Gastrocnemius medialis (tissue), 4 donors: ENCODE results near the gene SDHA. TPM values are rescaled to one million over a fixed set of nuclear protein-coding genes. Genes with fewer than 3 reads are reported as not detected.
"Not testable (repeated sequence)": the region's sequence is repeated elsewhere in the genome, so short reads cannot be mapped to it uniquely, and the experiment has no call there.

Source experiments
- ATAC-seq, 2 donors: fragments of 150-250 bp; one replicate each; pipeline ENCODE4 v1.9.1; 2016
- DNase-seq, 2 donors: peaks; one replicate each; pipeline ENCODE4 v3.0.0-alpha.2; 2019
- H3K27ac ChIP-seq, 4 donors: fragments of 200-600 bp; sonication (generic); 1 replicate in 1 of 4; 2 replicates in 3 of 4; pipeline ENCODE4 v1.5.1; 2016 to 2018; ENCODE audit warnings: mild to moderate bottlenecking in 2 of 4, moderate library complexity in 1 of 4
- H3K27me3 ChIP-seq, 3 donors: fragments of 200-600 bp; sonication (generic) in 2 of 3; 1 replicate in 1 of 3; 2 replicates in 2 of 3; pipeline versions ENCODE4 v1.5.1 to v1.6.0; 2016 to 2019; ENCODE audit warnings: mild to moderate bottlenecking in 1 of 3, moderate library complexity in 1 of 3
- H3K36me3 ChIP-seq, 2 donors: fragments of 200-600 bp; sonication (generic) in 1 of 2; one replicate each; pipeline ENCODE4 v1.5.1; 2017 to 2018
- H3K4me1 ChIP-seq, 2 donors: fragments of 200-600 bp; sonication (generic) in 1 of 2; one replicate each; pipeline ENCODE4 v1.5.1; 2016 to 2017; ENCODE audit warnings: mild to moderate bottlenecking in 2 of 2
- H3K4me3 ChIP-seq, 4 donors: fragments of 200-600 bp; sonication (generic) in 3 of 4; 1 replicate in 1 of 4; 2 replicates in 3 of 4; pipeline ENCODE4 v1.5.1; 2016 to 2019; ENCODE audit warnings: mild to moderate bottlenecking in 2 of 4
- H3K9me3 ChIP-seq, 3 donors: fragments of 200-600 bp; sonication (generic) in 2 of 3; 1 replicate in 1 of 3; 2 replicates in 2 of 3; pipeline ENCODE4 v1.5.1; 2016 to 2019
- POLR2A ChIP-seq, 2 donors: fragments of 450-650 bp; IDR thresholded peaks; one replicate each; pipeline ENCODE4 v1.6.1; 2017; ENCODE audit warnings: antibody characterized with exemption in 2 of 2, mild to moderate bottlenecking in 2 of 2, moderate library complexity in 2 of 2
- in situ Hi-C, 4 donors: fragments of 200-750 bp; cut with MboI; loops; one replicate each; pipeline versions ENCODE4 v1.15.0 to v1.8.0; 2017; ENCODE audit warnings: low sequenced_read_pairs in 4 of 4
- intact Hi-C: fragments of 100-400 bp; cut with DNase I; formaldehyde crosslinking; loops from one replicate; pipeline ENCODE4 v1.15.1; 2023; ENCODE audit warnings: low total_unique reads
- total RNA-seq, 4 donors: library from RNA; depleted of rRNA; stranded (reverse); fragments of >200 nt; gene quantifications; one replicate each; pipeline versions ENCODE4 v1.1.0 to v1.2.3, GENCODE V29; 2016
- TF ChIP-seq, protein P1 (sequence below), 5 experiments: fragments of 450-650 bp in 3 of 5; fragments of 200-600 bp in 2 of 5; sonication (generic) in 2 of 5; IDR thresholded peaks in 4 of 5; conservative IDR thresholded peaks in 1 of 5; 1 replicate in 4 of 5; 2 replicates in 1 of 5; pipeline ENCODE4 v1.5.1; 2016 to 2019; ENCODE audit warnings: antibody characterized with exemption in 5 of 5, mild to moderate bottlenecking in 3 of 5, moderate library complexity in 3 of 5

Gene SDHA
- total RNA-seq, 4 donors from 2014 or later, result 146 to 277 (median 207) TPM

- no peaks in the 10 kb centered on the region for H3K9me3 ChIP-seq
- ATAC-seq (no peak), DNase-seq (no peak)
- H3K4me1 ChIP-seq, result no peaks in the 10 kb centered on the region
- TF ChIP-seq, protein P1, sequence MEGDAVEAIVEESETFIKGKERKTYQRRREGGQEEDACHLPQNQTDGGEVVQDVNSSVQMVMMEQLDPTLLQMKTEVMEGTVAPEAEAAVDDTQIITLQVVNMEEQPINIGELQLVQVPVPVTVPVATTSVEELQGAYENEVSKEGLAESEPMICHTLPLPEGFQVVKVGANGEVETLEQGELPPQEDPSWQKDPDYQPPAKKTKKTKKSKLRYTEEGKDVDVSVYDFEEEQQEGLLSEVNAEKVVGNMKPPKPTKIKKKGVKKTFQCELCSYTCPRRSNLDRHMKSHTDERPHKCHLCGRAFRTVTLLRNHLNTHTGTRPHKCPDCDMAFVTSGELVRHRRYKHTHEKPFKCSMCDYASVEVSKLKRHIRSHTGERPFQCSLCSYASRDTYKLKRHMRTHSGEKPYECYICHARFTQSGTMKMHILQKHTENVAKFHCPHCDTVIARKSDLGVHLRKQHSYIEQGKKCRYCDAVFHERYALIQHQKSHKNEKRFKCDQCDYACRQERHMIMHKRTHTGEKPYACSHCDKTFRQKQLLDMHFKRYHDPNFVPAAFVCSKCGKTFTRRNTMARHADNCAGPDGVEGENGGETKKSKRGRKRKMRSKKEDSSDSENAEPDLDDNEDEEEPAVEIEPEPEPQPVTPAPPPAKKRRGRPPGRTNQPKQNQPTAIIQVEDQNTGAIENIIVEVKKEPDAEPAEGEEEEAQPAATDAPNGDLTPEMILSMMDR (IDR thresholded peaks at IDR 0.05 in 4 of 5, conservative IDR thresholded peaks at IDR 0.05 in 1 of 5), result no peak
- no peak for TF ChIP-seq POLR2A (IDR thresholded peaks at IDR 0.05)
- in situ Hi-C loops (no loop called here), intact Hi-C loops (no loop called here)
- H3K36me3 ChIP-seq, result peaks cover 0 to 98% of the 10 kb centered on the region in 2 donors
- H3K27me3 ChIP-seq, result no peaks in the 10 kb centered on the region
- H3K4me3 ChIP-seq, result no peak overlapping the region
- H3K27ac ChIP-seq, result no peak overlapping the region
Observed at GRCh38 chr5:228886-229285, 10.8 kb downstream of the SDHA start.

DNA sequence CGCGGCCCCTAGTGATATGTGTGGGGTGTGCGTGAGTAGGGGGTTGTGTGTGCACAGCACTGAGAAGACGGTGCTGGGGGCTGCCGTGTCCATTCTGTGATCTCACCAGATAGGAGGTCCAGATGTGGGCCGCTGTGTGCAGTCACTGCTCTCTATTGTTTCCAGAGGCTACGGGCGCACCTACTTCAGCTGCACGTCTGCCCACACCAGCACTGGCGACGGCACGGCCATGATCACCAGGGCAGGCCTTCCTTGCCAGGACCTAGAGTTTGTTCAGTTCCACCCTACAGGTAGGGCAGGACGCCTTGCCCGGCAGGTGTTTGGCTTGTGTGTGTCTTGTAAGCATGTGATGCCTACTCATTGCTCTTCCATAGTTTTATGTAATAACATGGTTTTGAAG, 12.6 kb downstream of the SDHA start:
- Histone ChIP-seq H3K9me3 (no peaks in the 10 kb centered on the region), H3K36me3 (peaks cover 0 to 96% of the 10 kb centered on the region in 2 donors), H3K27ac (no peak overlapping the region), H3K27me3 (no peaks in the 10 kb centered on the region), H3K4me1 (no peaks in the 10 kb centered on the region), H3K4me3 (no peak overlapping the region)
- in situ Hi-C loops, result no loop called here
- no peak for DNase-seq
- intact Hi-C loops, result no loop called here
- no peak for ATAC-seq
- no peak for TF ChIP-seq POLR2A (IDR thresholded peaks at IDR 0.05)
- TF ChIP-seq, protein P1 (IDR thresholded peaks at IDR 0.05 in 4 of 5, conservative IDR thresholded peaks at IDR 0.05 in 1 of 5), result no peak

GRCh38 chr5:231661-232060, 13.5 kb downstream of the SDHA start:
- TF ChIP-seq, protein P1 (IDR thresholded peaks at IDR 0.05 in 4 of 5, conservative IDR thresholded peaks at IDR 0.05 in 1 of 5), result no peak
- TF ChIP-seq POLR2A (IDR thresholded peaks at IDR 0.05), result no peak
- DNase-seq (no peak), ATAC-seq (no peak)
- Histone ChIP-seq H3K27me3 (no peaks in the 10 kb centered on the region), H3K4me3 (no peak overlapping the region), H3K4me1 (no peaks in the 10 kb centered on the region), H3K9me3 (no peaks in the 10 kb centered on the region), H3K27ac (no peak overlapping the region), H3K36me3 (peaks cover 0 to 94% of the 10 kb centered on the region in 2 donors)
- intact Hi-C loops, result no loop called here
- in situ Hi-C loops, result no loop called here

DNA sequence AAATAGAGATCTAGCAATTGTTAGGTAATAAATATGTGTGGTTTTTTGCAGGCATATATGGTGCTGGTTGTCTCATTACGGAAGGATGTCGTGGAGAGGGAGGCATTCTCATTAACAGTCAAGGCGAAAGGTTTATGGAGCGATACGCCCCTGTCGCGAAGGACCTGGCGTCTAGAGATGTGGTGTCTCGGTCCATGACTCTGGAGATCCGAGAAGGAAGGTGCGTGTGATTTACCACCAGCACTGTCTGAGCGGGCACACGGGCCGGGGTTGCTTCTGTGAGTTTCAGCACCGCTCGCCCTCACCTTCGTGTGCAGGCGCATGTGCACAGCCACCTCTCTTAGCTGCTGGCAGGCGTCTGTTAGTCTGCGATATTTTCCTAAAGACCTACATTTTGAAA, 15.3 kb downstream of the SDHA start:
- H3K36me3 ChIP-seq, result peaks cover 3 to 89% of the 10 kb centered on the region in 2 donors
- H3K4me1 ChIP-seq, in situ Hi-C loops, H3K27ac ChIP-seq, H3K27me3 ChIP-seq, DNase-seq, intact Hi-C loops, ATAC-seq, H3K9me3 ChIP-seq, H3K4me3 ChIP-seq: not testable (repeated sequence)

DNA sequence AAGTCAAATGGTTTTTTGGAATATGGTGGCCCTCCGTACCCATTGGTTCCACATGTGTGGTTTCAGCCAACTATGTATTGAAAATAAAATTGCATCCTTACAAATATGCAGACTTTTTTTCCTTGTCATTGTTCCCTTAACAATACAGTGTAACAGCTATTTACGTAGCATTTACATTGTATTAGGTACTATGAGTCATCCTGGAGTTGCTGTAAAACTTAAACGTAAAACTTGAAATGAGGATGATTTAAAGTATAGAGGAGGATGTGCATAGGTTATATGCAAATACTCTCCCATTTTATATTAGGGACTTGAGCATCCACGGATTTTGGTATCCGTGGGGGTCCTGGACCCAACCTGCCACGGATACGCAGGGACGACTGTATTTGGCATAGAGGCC, 16.3 kb downstream of the SDHA start:
- intact Hi-C loops (no loop called here), in situ Hi-C loops (no loop called here)
- no peak for ATAC-seq
- Histone ChIP-seq H3K27ac (no peak overlapping the region), H3K27me3 (no peaks in the 10 kb centered on the region), H3K4me3 (no peak overlapping the region), H3K36me3 (peaks cover 3 to 85% of the 10 kb centered on the region in 2 donors), H3K9me3 (no peaks in the 10 kb centered on the region), H3K4me1 (no peaks in the 10 kb centered on the region)
- no peak for TF ChIP-seq POLR2A (IDR thresholded peaks at IDR 0.05)
- TF ChIP-seq, protein P1 (IDR thresholded peaks at IDR 0.05 in 4 of 5, conservative IDR thresholded peaks at IDR 0.05 in 1 of 5), result no peak
- DNase-seq, result no peak

- in situ Hi-C loops, H3K4me3 ChIP-seq, intact Hi-C loops, H3K4me1 ChIP-seq, H3K27ac ChIP-seq, H3K27me3 ChIP-seq, DNase-seq, ATAC-seq, H3K9me3 ChIP-seq: not testable (repeated sequence)
- peaks cover 3 to 84% of the 10 kb centered on the region in 2 donors for H3K36me3 ChIP-seq
Observed at GRCh38 chr5:235527-235926, 17.4 kb downstream of the SDHA start.

DNA sequence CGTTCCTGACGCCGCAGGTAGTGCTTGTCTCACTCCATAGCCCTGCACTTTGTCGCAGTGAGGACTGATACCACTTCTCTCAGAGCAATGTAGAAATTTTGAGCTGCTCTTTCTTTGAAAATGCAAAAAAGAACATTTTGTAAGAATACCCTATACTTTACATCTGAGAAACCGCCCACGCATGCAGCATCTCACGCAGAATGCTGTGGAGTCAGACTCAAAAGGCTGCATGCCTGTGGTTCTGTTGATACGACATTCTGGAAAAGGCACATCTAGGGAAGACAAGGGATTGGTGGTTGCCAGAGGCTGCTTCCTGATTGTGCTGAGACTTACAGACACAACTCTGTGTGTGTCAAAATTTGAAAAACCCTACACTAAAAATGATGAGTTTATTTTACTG, 19.8 kb downstream of the SDHA start:
- H3K27me3 ChIP-seq, H3K4me3 ChIP-seq, ATAC-seq, DNase-seq, in situ Hi-C loops, H3K27ac ChIP-seq, H3K9me3 ChIP-seq, intact Hi-C loops: not testable (repeated sequence)
- peaks cover 3 to 84% of the 10 kb centered on the region in 2 donors for H3K36me3 ChIP-seq
- H3K4me1 ChIP-seq, result peaks cover 0 to 10% of the 10 kb centered on the region in 2 donors

GRCh38 chr5:240550-240949, 22.4 kb downstream of the SDHA start:
- H3K9me3 ChIP-seq, in situ Hi-C loops, intact Hi-C loops, H3K27me3 ChIP-seq, H3K4me3 ChIP-seq, DNase-seq: not testable (repeated sequence)
- Histone ChIP-seq H3K36me3 (peaks cover 3 to 79% of the 10 kb centered on the region in 2 donors), H3K4me1 (peaks cover 0 to 10% of the 10 kb centered on the region in 2 donors), H3K27ac (peak overlapping the region; percentile 28 to 65 (median 38))
- ATAC-seq, result peak in 1 of 2 donors; percentile 40
